Gastrocnemius medialis (tissue), 4 donors: ENCODE data around the gene MMP15. TPM values are rescaled to one million over a fixed set of nuclear protein-coding genes. Genes with fewer than 3 reads are reported as not detected.
A peak's percentile ranks its signal among the peaks of the same experiment; 100 is the strongest.

Experiments
- ATAC-seq, 2 donors: fragments of 150-250 bp; one replicate each; pipeline ENCODE4 v1.9.1; 2016
- DNase-seq, 2 donors: peaks; one replicate each; pipeline ENCODE4 v3.0.0-alpha.2; 2019
- H3K27ac ChIP-seq, 4 donors: fragments of 200-600 bp; sonication (generic); 1 replicate in 1 of 4; 2 replicates in 3 of 4; pipeline ENCODE4 v1.5.1; 2016 to 2018; ENCODE audit warnings: mild to moderate bottlenecking in 2 of 4, moderate library complexity in 1 of 4
- H3K27me3 ChIP-seq, 3 donors: fragments of 200-600 bp; sonication (generic) in 2 of 3; 1 replicate in 1 of 3; 2 replicates in 2 of 3; pipeline versions ENCODE4 v1.5.1 to v1.6.0; 2016 to 2019; ENCODE audit warnings: mild to moderate bottlenecking in 1 of 3, moderate library complexity in 1 of 3
- H3K36me3 ChIP-seq, 2 donors: fragments of 200-600 bp; sonication (generic) in 1 of 2; one replicate each; pipeline ENCODE4 v1.5.1; 2017 to 2018
- H3K4me1 ChIP-seq, 2 donors: fragments of 200-600 bp; sonication (generic) in 1 of 2; one replicate each; pipeline ENCODE4 v1.5.1; 2016 to 2017; ENCODE audit warnings: mild to moderate bottlenecking in 2 of 2
- H3K4me3 ChIP-seq, 4 donors: fragments of 200-600 bp; sonication (generic) in 3 of 4; 1 replicate in 1 of 4; 2 replicates in 3 of 4; pipeline ENCODE4 v1.5.1; 2016 to 2019; ENCODE audit warnings: mild to moderate bottlenecking in 2 of 4
- H3K9me3 ChIP-seq, 3 donors: fragments of 200-600 bp; sonication (generic) in 2 of 3; 1 replicate in 1 of 3; 2 replicates in 2 of 3; pipeline ENCODE4 v1.5.1; 2016 to 2019
- CTCF ChIP-seq, 5 experiments: fragments of 450-650 bp in 3 of 5; fragments of 200-600 bp in 2 of 5; sonication (generic) in 2 of 5; IDR thresholded peaks in 4 of 5; conservative IDR thresholded peaks in 1 of 5; 1 replicate in 4 of 5; 2 replicates in 1 of 5; pipeline ENCODE4 v1.5.1; 2016 to 2019; ENCODE audit warnings: antibody characterized with exemption in 5 of 5, mild to moderate bottlenecking in 3 of 5, moderate library complexity in 3 of 5
- POLR2A ChIP-seq, 2 donors: fragments of 450-650 bp; IDR thresholded peaks; one replicate each; pipeline ENCODE4 v1.6.1; 2017; ENCODE audit warnings: antibody characterized with exemption in 2 of 2, mild to moderate bottlenecking in 2 of 2, moderate library complexity in 2 of 2
- in situ Hi-C, 4 donors: fragments of 200-750 bp; cut with MboI; loops; one replicate each; pipeline versions ENCODE4 v1.15.0 to v1.8.0; 2017; ENCODE audit warnings: low sequenced_read_pairs in 4 of 4
- intact Hi-C: fragments of 100-400 bp; cut with DNase I; formaldehyde crosslinking; loops from one replicate; pipeline ENCODE4 v1.15.1; 2023; ENCODE audit warnings: low total_unique reads
- total RNA-seq, 4 donors: library from RNA; depleted of rRNA; stranded (reverse); fragments of >200 nt; gene quantifications; one replicate each; pipeline versions ENCODE4 v1.1.0 to v1.2.3, GENCODE V29; 2016

MMP15 gene
- total RNA-seq, 4 donors from 2014 or later, result 2.9 to 8.1 (median 4.9) TPM

GRCh38 chr16:58000706-58001676 lies 24.6 kb upstream of the MMP15 start, which contains the start of gene USB1:
Gene USB1, plus strand, starts transcription at chr16:58001407. Its CDS starts 77 bp downstream, at chr16:58001484.
- H3K27me3 ChIP-seq, result no peaks in the 10 kb centered on the region
- H3K9me3 ChIP-seq, result no peaks in the 10 kb centered on the region
- H3K4me3 ChIP-seq, result peak within 1 kb of the TSS; percentile 69 to 88 (median 78)
- peak; percentile 57 to 94 (median 69) for TF ChIP-seq CTCF (IDR thresholded peaks at IDR 0.05 in 4 of 5, conservative IDR thresholded peaks at IDR 0.05 in 1 of 5)
- peak; percentile 76 to 82 for TF ChIP-seq POLR2A (IDR thresholded peaks at IDR 0.05)
- H3K4me1 ChIP-seq, result peaks cover 19 to 21% of the 10 kb centered on the region in 2 donors
- in situ Hi-C loops (loop anchor here (5.0 to 25.0 kb wide), 5 partner anchors 99 to 264 kb away; partner anchors contain the start of gene KATNB1 (in 1 of the 4)), intact Hi-C loops (loop anchor here (1.0 to 10.0 kb wide), 7 partner anchors 24 to 554 kb away; partner anchors contain the start of genes CIAPIN1, COQ9, KATNB1 and MMP15)
- H3K27ac ChIP-seq, result peak within 1 kb of the TSS; percentile 97 to 99 (median 98)
- ATAC-seq, result peak; percentile 86 to 90
- H3K36me3 ChIP-seq, result peaks cover 0 to 31% of the 10 kb centered on the region in 2 donors
- peak; percentile 76 to 79 for DNase-seq

GRCh38 chr16:58001781-58002415 lies 23.7 kb upstream of the MMP15 start:
- no peak for ATAC-seq
- peak overlapping the region; percentile 97 to 99 (median 98) for H3K27ac ChIP-seq

GRCh38 chr16:58002416-58002800 lies 23.1 kb upstream of the MMP15 start:
- in situ Hi-C loops, result loop anchor here (5.0 to 25.0 kb wide), 5 partner anchors 100 to 265 kb away; partner anchors contain the start of gene KATNB1 (in 1 of the 4)
- H3K27ac ChIP-seq, result no peak overlapping the region

More at GRCh38 chr16:58001781-58002415, 23.7 kb upstream of the MMP15 start:
- in situ Hi-C loops (loop anchor here (5.0 to 25.0 kb wide), 5 partner anchors 100 to 265 kb away; partner anchors contain the start of gene KATNB1 (in 1 of the 4)), intact Hi-C loops (loop anchor here (1.0 to 10.0 kb wide), 5 partner anchors 23 to 407 kb away; partner anchors contain the start of genes KATNB1 and MMP15)
- Histone ChIP-seq H3K4me1 (peaks cover 19 to 21% of the 10 kb centered on the region in 2 donors), H3K27me3 (no peaks in the 10 kb centered on the region), H3K9me3 (no peaks in the 10 kb centered on the region), H3K36me3 (peaks cover 0 to 25% of the 10 kb centered on the region in 2 donors), H3K4me3 (peak overlapping the region; percentile 69 to 88 (median 78))
- TF ChIP-seq POLR2A (IDR thresholded peaks at IDR 0.05) (no peak), CTCF (IDR thresholded peaks at IDR 0.05 in 4 of 5, conservative IDR thresholded peaks at IDR 0.05 in 1 of 5) (no peak)
- DNase-seq, result no peak

More at GRCh38 chr16:58002416-58002800, 23.1 kb upstream of the MMP15 start:
- Histone ChIP-seq H3K9me3 (no peaks in the 10 kb centered on the region), H3K27me3 (no peaks in the 10 kb centered on the region), H3K4me3 (no peak overlapping the region), H3K4me1 (peaks cover 19 to 21% of the 10 kb centered on the region in 2 donors), H3K36me3 (peaks cover 0 to 20% of the 10 kb centered on the region in 2 donors)
- TF ChIP-seq CTCF (IDR thresholded peaks at IDR 0.05 in 4 of 5, conservative IDR thresholded peaks at IDR 0.05 in 1 of 5), result no peak
- TF ChIP-seq POLR2A (IDR thresholded peaks at IDR 0.05), result no peak
- no peak for ATAC-seq
- intact Hi-C loops, result loop anchor here (5.0 to 10.0 kb wide), 2 partner anchors 225 to 408 kb away; no protein-coding TSS in a partner anchor
- DNase-seq, result no peak
